GM23338 (cell line): Measurements from ENCODE around the gene NGLY1.

ENCODE experiments used
- CTCF ChIP-seq, 2 experiments: fragments of 200-600 bp in 1 of 2; sonication (generic) in 1 of 2; conservative IDR thresholded peaks; 2 replicates each; pipeline versions ENCODE4 v1.5.1 to v1.6.1; 2016 to 2017; ENCODE audit warnings: antibody characterized with exemption in 2 of 2, low read depth in 2 of 2, mild to moderate bottlenecking in 2 of 2, moderate library complexity in 1 of 2
- EZH2 ChIP-seq: fragments of 200-600 bp; sonication (generic); IDR thresholded peaks from one replicate; pipeline ENCODE4 v1.8.0; 2017; ENCODE audit warnings: antibody characterized with exemption, mild to moderate bottlenecking, low read depth; ENCODE audit not compliant: unreplicated experiment
- EZH2phosphoT487 ChIP-seq: fragments of 200-600 bp; sonication (generic); IDR thresholded peaks from one replicate; pipeline ENCODE4 v1.8.1; 2018; ENCODE audit warnings: antibody characterized with exemption; ENCODE audit not compliant: unreplicated experiment

DNA sequence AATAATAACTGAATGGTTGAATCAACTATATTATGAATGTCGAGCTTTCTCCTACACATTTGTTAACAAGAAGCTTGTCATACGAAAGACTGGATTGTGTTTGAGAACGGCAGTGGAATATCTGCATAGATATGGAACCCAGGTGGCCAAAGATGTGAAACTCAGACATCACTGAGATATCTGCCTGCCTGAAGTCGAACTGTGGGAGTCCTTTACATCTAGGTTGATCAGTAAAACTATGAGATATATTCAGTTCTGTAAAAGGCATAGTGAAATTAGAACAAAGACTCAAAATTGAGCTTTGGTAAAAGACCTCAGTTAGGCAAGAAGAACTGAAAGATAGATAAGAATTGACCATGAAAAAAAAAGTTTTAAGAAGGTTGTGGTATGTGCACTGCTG is 77.0 kb downstream of the NGLY1 start:
- TF ChIP-seq CTCF (conservative IDR thresholded peaks at IDR 0.05; ENCODE audit: low read depth in 2 of 2) (no peak), EZH2 (no peak), EZH2phosphoT487 (no peak)
